GM12878 (cell line): ENCODE measurements around the gene SRL. TPM values are rescaled to one million over a fixed set of nuclear protein-coding genes. Genes with fewer than 3 reads are reported as not detected.

Experiments used
- ELK1 ChIP-seq: IDR thresholded peaks from 2 replicates; pipeline ENCODE4 v1.6.1; 2012; ENCODE audit warnings: low read depth, low read length, improper control_type of control experiment
- FOXK2 ChIP-seq: fragments of 450-650 bp; IDR thresholded peaks from 2 replicates; pipeline ENCODE4 v1.6.1; 2017; ENCODE audit warnings: mild to moderate bottlenecking, moderate library complexity
- GABPA ChIP-seq: IDR thresholded peaks from 2 replicates; pipeline ENCODE4 v1.6.1; 2014; ENCODE audit warnings: antibody characterized with exemption, low read depth, mild to moderate bottlenecking, inconsistent platforms
- MTA2 ChIP-seq: fragments of 450-650 bp; IDR thresholded peaks from 2 replicates; pipeline ENCODE4 v1.6.1; 2016; ENCODE audit warnings: low read depth, mild to moderate bottlenecking, moderate library complexity
- NKRF ChIP-seq: fragments of 450-650 bp; conservative IDR thresholded peaks from 2 replicates; pipeline ENCODE4 v1.6.1; 2017; ENCODE audit warnings: mild to moderate bottlenecking, moderate library complexity
- NR2C2 ChIP-seq: IDR thresholded peaks from 2 replicates; pipeline ENCODE4 v1.6.1; 2011; ENCODE audit warnings: borderline replicate concordance, low read depth; ENCODE audit not compliant: control insufficient read depth, insufficient read length
- RELA ChIP-seq: fragments of 450-650 bp; IDR thresholded peaks from 2 replicates; pipeline ENCODE4 v1.8.0; 2014; ENCODE audit warnings: borderline replicate concordance; ENCODE audit not compliant: partially characterized antibody
- SKIL ChIP-seq: fragments of 450-650 bp; IDR thresholded peaks from 2 replicates; pipeline ENCODE4 v1.6.1; 2017; ENCODE audit warnings: mild to moderate bottlenecking, low read depth, inconsistent platforms; ENCODE audit not compliant: poor library complexity, severe bottlenecking
- polyA plus RNA-seq, 11 experiments: library from polyadenylated mRNA; depleted of rRNA in 4 of 11; unstranded in 6 of 11; stranded (reverse) in 5 of 11; fragments of >200 nt; fragmentation: Nextera tagmentation in 4 of 11; fragmentation: Illumina TruSeq in 1 of 11; extraction: Ambion mirVana in 4 of 11; extraction: Trizol in 1 of 11; gene quantifications; 1 replicate in 1 of 11; 2 replicates in 10 of 11; pipeline versions ENCODE4 v1.2.1 to v1.2.3, GENCODE V29; 2011 to 2016; ENCODE audit warnings: inconsistent platforms in 2 of 11, missing spikeins in 2 of 11, low read depth in 1 of 11
- total RNA-seq, 4 experiments: library from RNA; depleted of rRNA in 3 of 4; stranded (reverse); fragments of >200 nt in 3 of 4; fragmentation: Illumina TruSeq in 1 of 4; extraction: Trizol in 1 of 4; gene quantifications; 2 replicates each; pipeline versions ENCODE4 v1.2.1 to v1.2.3, GENCODE V29; 2013 to 2021

The SRL gene
- total and polyA plus RNA-seq, 10 of the 15 experiments (the other 5 are each of a cell fraction or from before 2014, with no cell fraction given): not detected

GRCh38 chr16:4212934-4213296 is 29.0 kb downstream of the SRL start (continued):
- TF ChIP-seq SKIL (no peak), ELK1 (no peak), RELA (no peak), NKRF (no peak), NR2C2 (no peak), GABPA (no peak), FOXK2 (no peak), MTA2 (no peak)
- TF ChIP-seq, all 136 proteins: peak for 0
